HepG2 (cell line): ENCODE results near the gene SLC13A3. TPM values are rescaled to one million over a fixed set of nuclear protein-coding genes. Genes with fewer than 3 reads are reported as not detected.

Experiments used
- ATAC-seq: fragments of 200-7000 bp; cut with Tn5 transposase; 3 replicates; pipeline ENCODE4 v1.9.1; 2020; ENCODE audit warnings: mild to moderate bottlenecking, moderate library complexity
- BruUV-seq: library from RNA; stranded (reverse); fragments of 400-500 nt; replicated peaks from 2 replicates; lab custom pipeline; 2021; lab: Mats Ljungman, UMichigan
- CTCF ChIA-PET: fragments of 300-600 bp; formaldehyde crosslinking; extraction: SDS; loops from one replicate; lab custom pipeline; 2021; ENCODE audit warnings: low total read pairs, inconsistent platforms, low intra/inter-chr PET ratio; lab: Yijun Ruan, JAX
- POLR2A ChIA-PET: fragments of 350-600 bp; sonication (Branson Sonifier 250); formaldehyde crosslinking; loops from one replicate; lab custom pipeline; 2020; ENCODE audit warnings: antibody characterized with exemption, inconsistent platforms; lab: Yijun Ruan, JAX
- DNase-seq: peaks from one replicate; pipeline ENCODE4 v3.0.0-alpha.2; 2015; ENCODE audit warnings: low spot score
- FAIRE-seq: peaks from 3 replicates; lab custom pipeline; 2011; peaks lifted over from hg19 to GRCh38; lab: Jason Lieb, UNC
- H2AFZ ChIP-seq: one replicate; pipeline ENCODE4 v1.6.1; 2011; ENCODE audit warnings: low read length, inconsistent platforms
- H3K27ac ChIP-seq: fragments of 300-600 bp; 3 replicates; pipeline ENCODE4 v1.8.0; 2011; ENCODE audit warnings: mixed run types, mild to moderate bottlenecking, mixed read lengths, low read length, inconsistent platforms; ENCODE audit not compliant: insufficient read depth; ENCODE audit errors: extremely low read length
- H3K27me3 ChIP-seq, 2 experiments: fragments of 200-600 bp in 1 of 2; 2 replicates in 1 of 2; 3 replicates in 1 of 2; pipeline versions ENCODE4 v1.6.0 to v1.8.0; 2011; ENCODE audit warnings: low read length in 2 of 2, mild to moderate bottlenecking in 2 of 2, moderate library complexity in 2 of 2, inconsistent platforms in 1 of 2; ENCODE audit not compliant: insufficient read depth in 2 of 2, control insufficient read depth in 1 of 2
- H3K36me3 ChIP-seq, 2 experiments: fragments of 200-600 bp in 1 of 2; replicated peaks in 1 of 2; 2 replicates in 1 of 2; 3 replicates in 1 of 2; pipeline versions ENCODE4 v1.5.1 to v1.8.0; 2011; ENCODE audit warnings: low read length in 2 of 2, inconsistent platforms in 1 of 2; ENCODE audit not compliant: insufficient read depth in 2 of 2, control insufficient read depth in 1 of 2
- H3K4me1 ChIP-seq: 2 replicates; pipeline ENCODE4 v1.5.1; 2012; ENCODE audit warnings: low read length, inconsistent platforms; ENCODE audit not compliant: insufficient read depth
- H3K4me2 ChIP-seq: 2 replicates; pipeline ENCODE4 v1.6.0; 2011; ENCODE audit warnings: low read depth, low read length, inconsistent platforms
- H3K4me3 ChIP-seq, 3 experiments: fragments of 200-600 bp in 1 of 3; sonication (generic), shearing (Covaris generic) in 1 of 3; replicated peaks in 1 of 3; 2 replicates each; pipeline ENCODE4 v1.5.1; 2011 to 2016; ENCODE audit warnings: low read length in 3 of 3, inconsistent platforms in 2 of 3, low read depth in 2 of 3, mild to moderate bottlenecking in 2 of 3, control low read depth in 1 of 3, mixed read lengths in 1 of 3; ENCODE audit not compliant: insufficient read depth in 1 of 3
- H3K79me2 ChIP-seq: one replicate; pipeline ENCODE4 v1.6.1; 2011; ENCODE audit warnings: low read length, inconsistent platforms; ENCODE audit not compliant: insufficient read depth
- H3K9ac ChIP-seq: 2 replicates; pipeline ENCODE4 v1.6.0; 2011; ENCODE audit warnings: mild to moderate bottlenecking, low read depth, low read length, inconsistent platforms; ENCODE audit not compliant: insufficient read depth
- H3K9me3 ChIP-seq: 2 replicates; pipeline ENCODE4 v1.5.1; 2012; ENCODE audit warnings: mild to moderate bottlenecking, low read length
- H4K20me1 ChIP-seq: 2 replicates; pipeline ENCODE4 v1.6.0; 2011; ENCODE audit warnings: inconsistent platforms, mild to moderate bottlenecking, low read length, moderate library complexity; ENCODE audit not compliant: insufficient read depth
- ATF5 ChIP-seq: sonication (generic); formaldehyde crosslinking; IDR thresholded peaks from 2 replicates; pipeline ENCODE4 v1.4.0; 2020; ENCODE audit warnings: mild to moderate bottlenecking, low read depth, missing genetic modification reagents
- CENPT ChIP-seq: sonication (generic); formaldehyde crosslinking; IDR thresholded peaks from 2 replicates; pipeline ENCODE4 v1.8.0; 2022; ENCODE audit warnings: low read depth, mild to moderate bottlenecking, moderate library complexity, missing genetic modification reagents
- ELF3 ChIP-seq: IDR thresholded peaks from 2 replicates; pipeline ENCODE4 v1.6.1; 2016; ENCODE audit warnings: missing genetic modification reagents, missing compliant biosample characterization
- FIP1L1 ChIP-seq: fragments of 200-400 bp; formaldehyde crosslinking; IDR thresholded peaks from 2 replicates; pipeline ENCODE4 v1.6.1; 2018; ENCODE audit warnings: low read depth, mild to moderate bottlenecking, low read length, moderate library complexity, borderline replicate concordance; ENCODE audit not compliant: insufficient read depth
- GABPB1 ChIP-seq: IDR thresholded peaks from 2 replicates; pipeline ENCODE4 v1.6.1; 2016; ENCODE audit warnings: mild to moderate bottlenecking, missing genetic modification reagents, moderate library complexity, missing compliant biosample characterization
- MIXL1 ChIP-seq: IDR thresholded peaks from 2 replicates; pipeline ENCODE4 v1.6.1; 2016
- MTF1 ChIP-seq: sonication (generic); formaldehyde crosslinking; IDR thresholded peaks from 2 replicates; pipeline ENCODE4 v1.5.0; 2020; ENCODE audit warnings: missing genetic modification reagents
- NONO ChIP-seq, 2 experiments: fragments of 450-650 bp in 1 of 2; sonication (generic) in 1 of 2; formaldehyde crosslinking in 1 of 2; IDR thresholded peaks in 1 of 2; conservative IDR thresholded peaks in 1 of 2; 2 replicates each; pipeline versions ENCODE4 v1.6.1 to v1.8.0; 2017 to 2022; ENCODE audit warnings: mild to moderate bottlenecking in 1 of 2, missing genetic modification reagents in 1 of 2, moderate library complexity in 1 of 2
- RAD21 ChIP-seq: fragments of 450-650 bp; formaldehyde crosslinking; IDR thresholded peaks from 2 replicates; pipeline ENCODE4 v1.5.0; 2020; ENCODE audit warnings: mild to moderate bottlenecking
- SNRNP70 ChIP-seq: fragments of 200-400 bp; formaldehyde crosslinking; IDR thresholded peaks from 2 replicates; pipeline ENCODE4 v1.6.1; 2017; ENCODE audit warnings: mild to moderate bottlenecking, low read depth, low read length, moderate library complexity
- TAF15 ChIP-seq: fragments of 200-400 bp; formaldehyde crosslinking; IDR thresholded peaks from one replicate; pipeline ENCODE4 v1.6.1; 2018; ENCODE audit warnings: mild to moderate bottlenecking, low read depth, low read length; ENCODE audit not compliant: poor library complexity, severe bottlenecking
- ZNF343 ChIP-seq: sonication (generic); formaldehyde crosslinking; IDR thresholded peaks from 2 replicates; pipeline ENCODE4 v1.4.0; 2020; ENCODE audit warnings: mild to moderate bottlenecking, missing genetic modification reagents
- ZNF430 ChIP-seq: sonication (generic); formaldehyde crosslinking; IDR thresholded peaks from 2 replicates; pipeline ENCODE4 v1.9.0; 2021; ENCODE audit warnings: mild to moderate bottlenecking, missing genetic modification reagents
- ZNF501 ChIP-seq: sonication (generic); formaldehyde crosslinking; IDR thresholded peaks from 2 replicates; pipeline ENCODE4 v1.5.1; 2020; ENCODE audit warnings: mild to moderate bottlenecking, moderate library complexity, missing genetic modification reagents
- ZNF644 ChIP-seq: IDR thresholded peaks from 2 replicates; pipeline ENCODE4 v1.6.1; 2016; ENCODE audit warnings: low read depth
- ZNF839 ChIP-seq: sonication (generic); formaldehyde crosslinking; IDR thresholded peaks from 2 replicates; pipeline ENCODE4 v1.4.0; 2020; ENCODE audit warnings: missing genetic modification reagents, mild to moderate bottlenecking, borderline replicate concordance
- WGBS: methylation state at CpG from one replicate; pipeline ENCODE4 v1.1.6; 2017; ENCODE audit warnings: low lambda C conversion rate; 5-methylcytosine and 5-hydroxymethylcytosine counted together
- in situ Hi-C: cut with HindIII; loops from 2 replicates; pipeline ENCODE4 v1.10.0; 2017; ENCODE audit warnings: low pct_unique_long_range_greater_than_20kb; ENCODE audit not compliant: extremely low pct_ligation_motif_present
- intact Hi-C: fragments of 100-400 bp; cut with micrococcal nuclease; formaldehyde crosslinking; loops from one replicate; pipeline ENCODE4 v1.10.0; 2022; ENCODE audit not compliant: unreplicated experiment
- polyA plus RNA-seq, 8 experiments: library from polyadenylated mRNA; depleted of rRNA in 3 of 8; stranded (reverse) in 7 of 8; unstranded in 1 of 8; fragments of >200 nt; fragmentation: Illumina TruSeq in 4 of 8; extraction: Trizol in 4 of 8; gene quantifications; 2 replicates each; pipeline versions ENCODE4 v1.2.1 to v1.2.3, GENCODE V29; 2011 to 2016; ENCODE audit warnings: low read depth in 4 of 8, missing spikeins in 1 of 8, mixed read lengths in 1 of 8; ENCODE audit not compliant: insufficient read depth in 1 of 8
- total RNA-seq, 5 experiments: library from RNA; depleted of rRNA; stranded (reverse); fragments of >200 nt; fragmentation: Illumina TruSeq; extraction: Trizol; gene quantifications; 2 replicates each; pipeline ENCODE4 v1.2.3, GENCODE V29; 2016; ENCODE audit warnings: low read depth in 1 of 5
- TF ChIP-seq, protein P1 (sequence below): IDR thresholded peaks from 2 replicates; pipeline ENCODE4 v1.6.1; 2016; ENCODE audit warnings: low read depth, borderline replicate concordance
- TF ChIP-seq, protein P2 (sequence below): sonication (generic); formaldehyde crosslinking; IDR thresholded peaks from 2 replicates; pipeline ENCODE4 v1.4.0; 2020; ENCODE audit warnings: missing genetic modification reagents
- TF ChIP-seq, protein P3 (sequence below): sonication (generic); formaldehyde crosslinking; IDR thresholded peaks from 2 replicates; pipeline ENCODE4 v1.4.0; 2020; ENCODE audit warnings: missing genetic modification reagents, borderline replicate concordance

The SLC13A3 gene
- total and polyA plus RNA-seq, 2 of the 13 experiments (the other 11 are each of a cell fraction or from before 2014, with no cell fraction given) = 66.5 to 76.0 TPM

DNA sequence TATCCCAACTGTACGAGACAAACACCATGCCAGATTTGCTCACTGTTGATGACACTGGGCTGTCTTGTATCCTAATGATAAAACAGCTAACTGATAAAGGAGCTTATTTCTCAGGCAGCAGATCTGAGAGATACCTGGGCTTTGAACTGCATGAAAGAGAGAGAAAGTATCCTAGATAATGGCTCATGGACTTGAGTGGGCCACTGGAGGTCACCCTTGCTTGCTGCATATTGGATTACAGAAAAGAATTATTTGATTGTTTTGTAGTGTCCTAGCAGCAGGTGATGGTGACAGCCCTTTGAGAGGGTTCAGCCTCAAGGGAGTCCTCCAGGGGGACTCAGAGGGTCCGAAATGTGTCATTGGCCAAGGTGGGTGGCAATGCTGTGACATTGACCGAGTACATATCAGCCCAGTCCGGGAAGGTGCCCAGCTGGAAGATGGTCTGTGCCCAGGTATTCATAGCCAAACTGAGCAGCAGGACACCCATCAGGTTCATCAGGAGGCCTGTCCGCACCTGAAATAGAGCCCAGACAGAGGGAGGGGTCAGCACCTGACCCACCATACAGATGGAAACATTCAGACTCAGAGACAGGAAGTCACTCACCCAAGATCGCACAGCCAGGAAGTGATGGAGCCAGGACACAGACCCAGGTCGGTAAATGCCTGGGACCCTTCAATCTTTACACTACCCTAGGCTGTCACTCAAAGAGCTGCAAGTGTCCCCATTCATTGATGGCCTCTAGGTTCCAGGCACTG, 91.4 kb downstream of the SLC13A3 start:
- peak; percentile 66 for DNase-seq
- H3K4me1 ChIP-seq = peaks cover 84% of the 10 kb centered on the region
- ChIA-PET CTCF (interaction anchor here (3.4 kb wide), 1 partner anchor 122 kb away, joined by 19 read pairs; no protein-coding TSS in a partner anchor), POLR2A (interaction anchor here (0.7 to 2.1 kb wide), 4 partner anchors 8 to 119 kb away, joined by 3 to 10 read pairs (median 4); no protein-coding TSS in a partner anchor)
- H3K4me3 ChIP-seq = no peak overlapping the region
- H3K9ac ChIP-seq = no peak overlapping the region
- no peak overlapping the region for H3K27ac ChIP-seq
- no TSS peak for BruUV-seq
- intact Hi-C loops (loop anchor here (1.0 to 5.0 kb wide), 4 partner anchors 38 to 139 kb away; partner anchors contain the start of gene SLC13A3), in situ Hi-C loops (loop anchor here (5.0 kb wide), 1 partner anchor 122 kb away; no protein-coding TSS in a partner anchor)
- H3K9me3 ChIP-seq = no peaks in the 10 kb centered on the region
- no peaks in the 10 kb centered on the region for H4K20me1 ChIP-seq
- WGBS = 93% methylated on average over 7 of the region's 7 CpGs
- H3K4me2 ChIP-seq = no peak overlapping the region
- no peaks in the 10 kb centered on the region; a peak in 1 of 5 replicates for H3K36me3 ChIP-seq
- no peaks in the 10 kb centered on the region for H3K79me2 ChIP-seq
- FAIRE-seq = peak; percentile 63
- no peak overlapping the region for H2AFZ ChIP-seq
- peak; percentile 9 for ATAC-seq
- no peaks in the 10 kb centered on the region for H3K27me3 ChIP-seq
- TF ChIP-seq NONO (IDR thresholded peaks at IDR 0.05) (no peak), NONO (CRISPR knock-in tag; conservative IDR thresholded peaks at IDR 0.05) (no peak), ZNF839 (CRISPR knock-in tag) (no peak), ZNF501 (CRISPR knock-in tag) (no peak), SNRNP70 (no peak), TAF15 (no peak), ZNF644 (CRISPR knock-in tag) (no peak), RAD21 (peak; percentile 80), ZNF430 (CRISPR knock-in tag) (peak; percentile 35; the same call in 1 of the 2 replicates), MIXL1 (CRISPR knock-in tag) (0 out of 2 replicates have a peak, but pooled peaks have one; percentile 21), CENPT (0 out of 2 replicates have a peak, but pooled peaks have one; percentile 44), MTF1 (CRISPR knock-in tag) (no peak), ZNF343 (CRISPR knock-in tag) (no peak), ATF5 (CRISPR knock-in tag) (no peak), ELF3 (CRISPR knock-in tag) (peak; percentile 32; the same call in 1 of the 2 replicates), FIP1L1 (no peak), GABPB1 (CRISPR knock-in tag) (no peak)
- TF ChIP-seq, protein P1, sequence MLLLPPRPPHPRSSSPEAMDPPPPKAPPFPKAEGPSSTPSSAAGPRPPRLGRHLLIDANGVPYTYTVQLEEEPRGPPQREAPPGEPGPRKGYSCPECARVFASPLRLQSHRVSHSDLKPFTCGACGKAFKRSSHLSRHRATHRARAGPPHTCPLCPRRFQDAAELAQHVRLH (CRISPR knock-in tag) = no peak
- TF ChIP-seq, protein P2, sequence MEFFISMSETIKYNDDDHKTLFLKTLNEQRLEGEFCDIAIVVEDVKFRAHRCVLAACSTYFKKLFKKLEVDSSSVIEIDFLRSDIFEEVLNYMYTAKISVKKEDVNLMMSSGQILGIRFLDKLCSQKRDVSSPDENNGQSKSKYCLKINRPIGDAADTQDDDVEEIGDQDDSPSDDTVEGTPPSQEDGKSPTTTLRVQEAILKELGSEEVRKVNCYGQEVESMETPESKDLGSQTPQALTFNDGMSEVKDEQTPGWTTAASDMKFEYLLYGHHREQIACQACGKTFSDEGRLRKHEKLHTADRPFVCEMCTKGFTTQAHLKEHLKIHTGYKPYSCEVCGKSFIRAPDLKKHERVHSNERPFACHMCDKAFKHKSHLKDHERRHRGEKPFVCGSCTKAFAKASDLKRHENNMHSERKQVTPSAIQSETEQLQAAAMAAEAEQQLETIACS (CRISPR knock-in tag) = no peak
- TF ChIP-seq, protein P3, sequence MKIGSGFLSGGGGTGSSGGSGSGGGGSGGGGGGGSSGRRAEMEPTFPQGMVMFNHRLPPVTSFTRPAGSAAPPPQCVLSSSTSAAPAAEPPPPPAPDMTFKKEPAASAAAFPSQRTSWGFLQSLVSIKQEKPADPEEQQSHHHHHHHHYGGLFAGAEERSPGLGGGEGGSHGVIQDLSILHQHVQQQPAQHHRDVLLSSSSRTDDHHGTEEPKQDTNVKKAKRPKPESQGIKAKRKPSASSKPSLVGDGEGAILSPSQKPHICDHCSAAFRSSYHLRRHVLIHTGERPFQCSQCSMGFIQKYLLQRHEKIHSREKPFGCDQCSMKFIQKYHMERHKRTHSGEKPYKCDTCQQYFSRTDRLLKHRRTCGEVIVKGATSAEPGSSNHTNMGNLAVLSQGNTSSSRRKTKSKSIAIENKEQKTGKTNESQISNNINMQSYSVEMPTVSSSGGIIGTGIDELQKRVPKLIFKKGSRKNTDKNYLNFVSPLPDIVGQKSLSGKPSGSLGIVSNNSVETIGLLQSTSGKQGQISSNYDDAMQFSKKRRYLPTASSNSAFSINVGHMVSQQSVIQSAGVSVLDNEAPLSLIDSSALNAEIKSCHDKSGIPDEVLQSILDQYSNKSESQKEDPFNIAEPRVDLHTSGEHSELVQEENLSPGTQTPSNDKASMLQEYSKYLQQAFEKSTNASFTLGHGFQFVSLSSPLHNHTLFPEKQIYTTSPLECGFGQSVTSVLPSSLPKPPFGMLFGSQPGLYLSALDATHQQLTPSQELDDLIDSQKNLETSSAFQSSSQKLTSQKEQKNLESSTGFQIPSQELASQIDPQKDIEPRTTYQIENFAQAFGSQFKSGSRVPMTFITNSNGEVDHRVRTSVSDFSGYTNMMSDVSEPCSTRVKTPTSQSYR (CRISPR knock-in tag) = no peak
